Gastroesophageal sphincter (tissue), 3 donors: ENCODE data around the gene TMEM151A.
A peak's percentile ranks its signal among the peaks of the same experiment; 100 is the strongest.

Experiments used
- EP300 ChIP-seq: sonication (generic); formaldehyde crosslinking; IDR thresholded peaks from one replicate; pipeline ENCODE4 v1.6.1; 2017; ENCODE audit warnings: antibody characterized with exemption, mild to moderate bottlenecking
- POLR2A ChIP-seq, 2 donors: fragments of 450-650 bp; IDR thresholded peaks; one replicate each; pipeline ENCODE4 v1.6.1; 2017; ENCODE audit warnings: antibody characterized with exemption in 2 of 2, mild to moderate bottlenecking in 2 of 2, moderate library complexity in 1 of 2
- POLR2AphosphoS5 ChIP-seq: sonication (generic); formaldehyde crosslinking; IDR thresholded peaks from one replicate; pipeline ENCODE4 v1.6.1; 2017; ENCODE audit warnings: antibody characterized with exemption
- TF ChIP-seq, protein P1 (sequence below), 4 experiments: fragments of 200-600 bp in 2 of 4; fragments of 450-650 bp in 2 of 4; sonication (generic) in 1 of 4; IDR thresholded peaks; one replicate each; pipeline ENCODE4 v1.5.1; 2017 to 2019; ENCODE audit warnings: antibody characterized with exemption in 4 of 4, mild to moderate bottlenecking in 2 of 4, moderate library complexity in 2 of 4

DNA sequence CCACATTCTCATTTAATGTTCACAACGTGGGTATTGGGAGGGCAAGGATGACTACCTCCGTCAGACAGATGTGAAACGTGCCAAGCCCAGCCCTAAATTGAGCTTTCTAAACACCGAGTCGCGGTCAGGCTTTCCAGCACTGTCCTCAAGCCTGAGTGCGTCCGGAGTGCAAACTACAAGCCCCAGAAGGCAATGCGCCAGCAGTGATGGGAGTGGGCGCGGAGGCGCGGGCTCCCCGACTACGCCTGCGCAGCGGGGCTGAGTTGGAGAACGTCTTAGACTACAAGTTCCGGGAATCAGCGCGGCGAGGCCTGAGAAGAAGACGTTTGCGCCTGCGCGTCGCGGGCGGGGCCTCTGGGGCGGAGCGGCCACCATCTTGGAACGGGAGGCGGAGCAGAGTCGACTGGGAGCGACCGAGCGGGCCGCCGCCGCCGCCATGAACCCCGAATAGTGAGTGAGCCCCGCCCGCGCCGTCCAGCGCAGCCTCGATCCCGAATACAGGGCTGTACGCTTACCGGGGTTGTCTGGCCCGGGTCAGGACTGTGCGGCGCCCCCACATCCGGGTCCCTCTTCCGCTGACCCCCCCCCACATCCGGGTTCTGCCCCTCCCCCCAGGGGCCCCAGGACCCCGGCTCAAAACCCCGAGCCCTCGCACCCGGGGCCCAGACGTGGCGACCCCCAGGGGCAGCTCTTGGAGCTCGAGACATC lies 23.3 kb upstream of the TMEM151A start, which contains the start of gene RAB1B:
- TF ChIP-seq, protein P1, sequence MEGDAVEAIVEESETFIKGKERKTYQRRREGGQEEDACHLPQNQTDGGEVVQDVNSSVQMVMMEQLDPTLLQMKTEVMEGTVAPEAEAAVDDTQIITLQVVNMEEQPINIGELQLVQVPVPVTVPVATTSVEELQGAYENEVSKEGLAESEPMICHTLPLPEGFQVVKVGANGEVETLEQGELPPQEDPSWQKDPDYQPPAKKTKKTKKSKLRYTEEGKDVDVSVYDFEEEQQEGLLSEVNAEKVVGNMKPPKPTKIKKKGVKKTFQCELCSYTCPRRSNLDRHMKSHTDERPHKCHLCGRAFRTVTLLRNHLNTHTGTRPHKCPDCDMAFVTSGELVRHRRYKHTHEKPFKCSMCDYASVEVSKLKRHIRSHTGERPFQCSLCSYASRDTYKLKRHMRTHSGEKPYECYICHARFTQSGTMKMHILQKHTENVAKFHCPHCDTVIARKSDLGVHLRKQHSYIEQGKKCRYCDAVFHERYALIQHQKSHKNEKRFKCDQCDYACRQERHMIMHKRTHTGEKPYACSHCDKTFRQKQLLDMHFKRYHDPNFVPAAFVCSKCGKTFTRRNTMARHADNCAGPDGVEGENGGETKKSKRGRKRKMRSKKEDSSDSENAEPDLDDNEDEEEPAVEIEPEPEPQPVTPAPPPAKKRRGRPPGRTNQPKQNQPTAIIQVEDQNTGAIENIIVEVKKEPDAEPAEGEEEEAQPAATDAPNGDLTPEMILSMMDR (IDR thresholded peaks at IDR 0.05), result no peak
- TF ChIP-seq POLR2AphosphoS5 (peak; percentile 88), POLR2A (IDR thresholded peaks at IDR 0.05) (peak; percentile 39 to 55), EP300 (no peak)
